HUES64 (cell line): ENCODE data around the gene CCDC201. TPM values are rescaled to one million over a fixed set of nuclear protein-coding genes. Genes with fewer than 3 reads are reported as not detected.

ENCODE experiments used
- H3K27ac ChIP-seq: 2 replicates; pipeline ENCODE4 v1.7.0; 2013; ENCODE audit warnings: low read depth, low read length, inconsistent platforms
- H3K27me3 ChIP-seq: 2 replicates; pipeline ENCODE4 v1.6.1; 2013; ENCODE audit warnings: mild to moderate bottlenecking, low read length; ENCODE audit not compliant: insufficient read depth
- H3K36me3 ChIP-seq: 2 replicates; pipeline ENCODE4 v1.6.1; 2013; ENCODE audit warnings: mild to moderate bottlenecking, low read length; ENCODE audit not compliant: insufficient read depth
- H3K4me1 ChIP-seq: 2 replicates; pipeline ENCODE4 v1.6.1; 2013; ENCODE audit warnings: mild to moderate bottlenecking, low read length, moderate library complexity; ENCODE audit not compliant: insufficient read depth
- H3K4me3 ChIP-seq: 2 replicates; pipeline ENCODE4 v1.5.1; 2013; ENCODE audit warnings: mild to moderate bottlenecking, low read length, moderate library complexity
- H3K9ac ChIP-seq: 2 replicates; pipeline ENCODE4 v1.6.1; 2013; ENCODE audit warnings: mild to moderate bottlenecking, low read depth, low read length
- H3K9me3 ChIP-seq: 2 replicates; pipeline ENCODE4 v1.6.1; 2013; ENCODE audit warnings: low read depth, low read length; ENCODE audit not compliant: insufficient read depth
- WGBS: fragments of 150-250, 120-280 bp; methylation state at CpG from one replicate; pipeline ENCODE4 v1.1.7; 2013; ENCODE audit warnings: missing lambda C conversion rate; 5-methylcytosine and 5-hydroxymethylcytosine counted together
- polyA plus RNA-seq, 2 experiments: library from polyadenylated mRNA; stranded (reverse); fragments of 50-300 nt; gene quantifications; one replicate each; pipeline ENCODE4 v1.2.3, GENCODE V29; 2013

CCDC201 gene
- polyA plus RNA-seq (2013, experiment 1 of 2) = not detected
- polyA plus RNA-seq (2013, experiment 2 of 2) = not detected

GRCh38 chr7:45873035-45873354 lies at the start of gene CCDC201:
TSS of gene CCDC201 (minus strand) at chr7:45873082. CDS start at chr7:45873007, 75 bp downstream.
- WGBS = 92% methylated on average over 6 of the region's 7 CpGs
- no peaks in the 10 kb centered on the region for H3K27me3 ChIP-seq
- H3K4me1 ChIP-seq = no peaks in the 10 kb centered on the region
- no peaks in the 10 kb centered on the region for H3K36me3 ChIP-seq
- H3K4me3 ChIP-seq = no peak within 1 kb of the TSS
- no peak within 1 kb of the TSS for H3K9ac ChIP-seq
- H3K9me3 ChIP-seq = peaks cover 9% of the 10 kb centered on the region
- no peak within 1 kb of the TSS for H3K27ac ChIP-seq

- H3K9me3 ChIP-seq = no peaks in the 10 kb centered on the region
- peak overlapping the region; percentile 66 for H3K4me3 ChIP-seq
- no peak overlapping the region for H3K27ac ChIP-seq
- H3K27me3 ChIP-seq = peaks cover 54% of the 10 kb centered on the region
- no peak overlapping the region for H3K9ac ChIP-seq
- under 1% methylated on average over 36 of the region's 36 CpGs for WGBS
- peaks cover 19% of the 10 kb centered on the region; the same call in 1 of the 2 replicates for H3K4me1 ChIP-seq
- H3K36me3 ChIP-seq = no peaks in the 10 kb centered on the region
Observed at GRCh38 chr7:45921699-45922519, 49.0 kb upstream of the CCDC201 start.

GRCh38 chr7:45921381-45921698 lies 48.5 kb upstream of the CCDC201 start:
- Histone ChIP-seq H3K4me3 (peak overlapping the region; percentile 66), H3K27ac (no peak overlapping the region), H3K9ac (no peak overlapping the region), H3K4me1 (peaks cover 19% of the 10 kb centered on the region; the same call in 1 of the 2 replicates), H3K27me3 (peaks cover 54% of the 10 kb centered on the region), H3K9me3 (no peaks in the 10 kb centered on the region), H3K36me3 (peaks cover 1% of the 10 kb centered on the region; the same call in 1 of the 2 replicates)
- WGBS = 1% methylated on average over 30 of the region's 31 CpGs

- H3K9ac ChIP-seq = peak within 1 kb of the TSS; percentile 65
- H3K27me3 ChIP-seq = peaks cover 54% of the 10 kb centered on the region
- H3K36me3 ChIP-seq = peaks cover 5% of the 10 kb centered on the region; the same call in 1 of the 2 replicates
- no peak within 1 kb of the TSS for H3K27ac ChIP-seq
- under 1% methylated on average over 111 of the region's 111 CpGs for WGBS
- H3K9me3 ChIP-seq = no peaks in the 10 kb centered on the region
- H3K4me3 ChIP-seq = peak within 1 kb of the TSS; percentile 66
- peaks cover 19% of the 10 kb centered on the region; the same call in 1 of the 2 replicates for H3K4me1 ChIP-seq
Observed at GRCh38 chr7:45920502-45921380, 47.9 kb upstream of the CCDC201 start, which contains the start of gene IGFBP3. TSS of gene IGFBP3 (minus strand) at chr7:45921272. CDS start at chr7:45921140, 132 bp downstream.

GRCh38 chr7:45919993-45920459 lies 47.1 kb upstream of the CCDC201 start:
- H3K27ac ChIP-seq = no peak overlapping the region
- H3K36me3 ChIP-seq = peaks cover 5% of the 10 kb centered on the region; the same call in 1 of the 2 replicates
- peaks cover 54% of the 10 kb centered on the region for H3K27me3 ChIP-seq
- no peaks in the 10 kb centered on the region for H3K9me3 ChIP-seq
- H3K4me1 ChIP-seq = peaks cover 19% of the 10 kb centered on the region; the same call in 1 of the 2 replicates
- no peak overlapping the region for H3K9ac ChIP-seq
- 33% methylated on average over 19 of the region's 19 CpGs for WGBS
- peak overlapping the region; percentile 66 for H3K4me3 ChIP-seq

GRCh38 chr7:45919231-45919784 lies 46.4 kb upstream of the CCDC201 start:
- Histone ChIP-seq H3K27ac (no peak overlapping the region), H3K4me1 (peaks cover 16% of the 10 kb centered on the region; the same call in 1 of the 2 replicates), H3K4me3 (peak overlapping the region; percentile 66; the same call in 1 of the 2 replicates)

GRCh38 chr7:45918556-45918955 lies 45.7 kb upstream of the CCDC201 start:
- Histone ChIP-seq H3K9ac (no peak overlapping the region), H3K4me3 (no peak overlapping the region), H3K36me3 (peaks cover 14% of the 10 kb centered on the region; the same call in 1 of the 2 replicates), H3K4me1 (0 out of 2 replicates have a peak, but pooled peaks cover 8% of the 10 kb centered on the region), H3K27ac (no peak overlapping the region), H3K9me3 (no peaks in the 10 kb centered on the region), H3K27me3 (peaks cover 54% of the 10 kb centered on the region)
- WGBS = 82% methylated on average over 2 of the region's 2 CpGs

More at GRCh38 chr7:45919231-45919784, 46.4 kb upstream of the CCDC201 start:
- Histone ChIP-seq H3K9ac (no peak overlapping the region), H3K36me3 (peaks cover 9% of the 10 kb centered on the region; the same call in 1 of the 2 replicates), H3K9me3 (no peaks in the 10 kb centered on the region), H3K27me3 (peaks cover 54% of the 10 kb centered on the region)
- 85% methylated on average over 9 of the region's 9 CpGs for WGBS

- peaks cover 49% of the 10 kb centered on the region for H3K27me3 ChIP-seq
- H3K36me3 ChIP-seq = peaks cover 19% of the 10 kb centered on the region; the same call in 1 of the 2 replicates
- no peak overlapping the region for H3K4me3 ChIP-seq
- no peak overlapping the region for H3K27ac ChIP-seq
- no peaks in the 10 kb centered on the region for H3K9me3 ChIP-seq
- H3K4me1 ChIP-seq = 0 out of 2 replicates have a peak, but pooled peaks cover 5% of the 10 kb centered on the region
- no peak overlapping the region for H3K9ac ChIP-seq
- WGBS = 18% methylated on average over 15 of the region's 15 CpGs
Observed at GRCh38 chr7:45917658-45918057, 44.8 kb upstream of the CCDC201 start.

GRCh38 chr7:45917064-45917463 lies 44.2 kb upstream of the CCDC201 start:
- 86% methylated on average over 14 of the region's 14 CpGs for WGBS

GRCh38 chr7:45915606-45916005 lies 42.7 kb upstream of the CCDC201 start:
- peaks cover 30% of the 10 kb centered on the region for H3K27me3 ChIP-seq
- no peak overlapping the region for H3K27ac ChIP-seq
- WGBS = 93% methylated on average over 3 of the region's 3 CpGs

More at GRCh38 chr7:45917064-45917463, 44.2 kb upstream of the CCDC201 start:
- peaks cover 44% of the 10 kb centered on the region for H3K27me3 ChIP-seq
- H3K4me1 ChIP-seq = 0 out of 2 replicates have a peak, but pooled peaks cover 5% of the 10 kb centered on the region
- no peak overlapping the region for H3K9ac ChIP-seq
- no peak overlapping the region for H3K27ac ChIP-seq
- H3K36me3 ChIP-seq = peaks cover 19% of the 10 kb centered on the region; the same call in 1 of the 2 replicates
- H3K9me3 ChIP-seq = no peaks in the 10 kb centered on the region
- H3K4me3 ChIP-seq = no peak overlapping the region

More at GRCh38 chr7:45915606-45916005, 42.7 kb upstream of the CCDC201 start:
- H3K9ac ChIP-seq = no peak overlapping the region
- no peak overlapping the region for H3K4me3 ChIP-seq
- peaks cover 19% of the 10 kb centered on the region; the same call in 1 of the 2 replicates for H3K36me3 ChIP-seq
- H3K9me3 ChIP-seq = no peaks in the 10 kb centered on the region
- no peaks in the 10 kb centered on the region for H3K4me1 ChIP-seq
